ENCODE measurements around the gene DRAM1.

The DRAM1 gene

GRCh38 chr12:101933866-101934514, 56.6 kb downstream of the DRAM1 start:
- no peak overlapping the region for H3K4me3 ChIP-seq
- peak overlapping the region in 9 of 21 experiments; percentile 5 to 77 (median 26) for H3K27ac ChIP-seq

GRCh38 chr12:101935890-101936746, 58.7 kb downstream of the DRAM1 start:
- Histone ChIP-seq H3K4me3 (no peak overlapping the region), H3K27ac (peak overlapping the region in 18 of 21 experiments; percentile 3 to 80 (median 63))

GRCh38 chr12:101939306-101939705, 61.9 kb downstream of the DRAM1 start:
- peak overlapping the region in 8 of 21 experiments; percentile 1 to 74 (median 40) for H3K27ac ChIP-seq
- no peak overlapping the region for H3K4me3 ChIP-seq

DNA sequence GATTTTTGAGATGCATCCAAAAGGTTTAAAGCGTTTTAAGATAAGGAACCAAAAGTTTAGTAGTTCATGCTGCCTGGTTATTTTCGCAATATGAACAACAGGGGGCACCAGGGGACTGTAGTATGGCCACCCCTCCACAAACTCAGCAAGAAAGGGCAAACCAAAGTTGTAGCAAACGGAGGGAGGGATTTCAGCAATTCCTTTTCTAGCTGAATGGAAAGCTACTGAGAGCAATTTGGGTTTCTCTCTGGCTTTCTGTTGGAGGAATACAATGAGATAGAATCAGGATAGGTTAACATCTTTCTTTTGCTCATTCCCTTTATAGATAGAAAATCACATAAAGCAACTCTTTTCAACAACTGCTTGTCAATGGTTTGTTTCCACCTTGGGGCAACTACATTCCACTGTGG, 62.5 kb downstream of the DRAM1 start:
- no peak overlapping the region for H3K4me3 ChIP-seq
- peak overlapping the region in 11 of 21 experiments; percentile 1 to 76 (median 26) for H3K27ac ChIP-seq

GRCh38 chr12:101940400-101940950, 63.1 kb downstream of the DRAM1 start:
- peak overlapping the region in 12 of 21 experiments; percentile 5 to 76 (median 56) for H3K27ac ChIP-seq

GRCh38 chr12:101941306-101942249, 64.2 kb downstream of the DRAM1 start:
- Histone ChIP-seq H3K4me3 (no peak overlapping the region), H3K27ac (peak overlapping the region in 10 of 21 experiments; percentile 12 to 76 (median 59))

More at GRCh38 chr12:101940400-101940950, 63.1 kb downstream of the DRAM1 start:
- no peak overlapping the region for H3K4me3 ChIP-seq

DNA sequence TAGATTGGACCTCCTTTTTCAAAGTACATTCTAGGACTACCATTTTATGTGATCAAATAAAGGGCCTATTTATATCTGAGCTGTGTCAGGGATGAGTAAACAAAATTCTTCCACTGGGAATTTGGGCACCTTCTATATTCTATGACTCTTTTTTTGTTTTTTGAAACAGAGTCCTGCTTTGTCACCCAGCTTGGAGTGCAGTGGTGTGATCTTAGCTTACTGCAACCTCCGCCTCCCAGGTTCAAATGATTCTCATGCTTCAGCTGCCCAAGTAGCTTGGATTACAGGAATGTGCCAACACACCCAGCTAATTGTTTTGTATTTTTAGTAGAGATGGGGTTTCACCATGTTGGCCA, 64.8 kb downstream of the DRAM1 start:
- Histone ChIP-seq H3K27ac (peak overlapping the region in 7 of 21 experiments; percentile 12 to 67 (median 56)), H3K4me3 (no peak overlapping the region)

DNA sequence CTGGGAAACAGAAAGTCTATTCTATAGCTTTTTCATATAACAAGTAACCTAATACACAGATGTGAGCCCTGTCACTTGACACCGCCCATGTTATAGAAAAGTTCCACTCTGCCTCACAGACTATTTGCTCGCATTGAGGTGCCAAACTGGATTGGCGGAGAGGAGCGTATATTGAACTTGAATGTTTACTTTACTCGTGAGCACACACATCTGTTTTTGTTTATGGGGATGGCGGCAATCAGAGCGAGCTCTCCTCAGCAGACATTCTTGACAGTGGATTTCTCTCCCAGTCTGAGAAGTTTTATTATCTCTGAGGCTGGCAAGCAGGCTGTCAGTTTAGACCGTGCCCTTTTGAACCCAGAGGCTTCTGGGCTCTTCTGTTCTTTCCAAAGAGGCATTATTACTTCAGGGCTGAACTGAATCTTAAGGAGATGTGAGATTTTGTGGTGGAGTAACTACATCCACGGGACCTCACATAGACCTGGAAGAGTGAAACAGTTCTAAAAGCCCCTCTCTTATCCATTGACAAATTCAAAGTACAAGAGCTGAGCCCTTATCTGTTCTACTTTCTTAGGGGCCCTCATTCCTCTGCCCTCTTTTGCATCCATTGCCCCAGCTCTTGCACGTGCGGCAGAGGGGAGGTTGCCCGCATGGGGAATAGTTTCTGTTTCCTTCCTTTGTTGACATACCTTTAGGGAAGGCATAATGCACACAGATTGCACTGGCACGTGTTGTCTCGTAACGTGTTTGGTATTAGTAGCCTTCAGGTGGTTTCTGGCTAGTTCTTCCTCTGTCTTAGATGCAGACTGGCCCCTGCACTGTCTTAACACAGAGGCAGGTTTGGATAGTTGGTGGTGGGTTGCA, 68.2 kb downstream of the DRAM1 start:
- no peak overlapping the region for H3K4me3 ChIP-seq
- H3K27ac ChIP-seq: peak overlapping the region in 1 of 21 experiments; percentile 15

DNA sequence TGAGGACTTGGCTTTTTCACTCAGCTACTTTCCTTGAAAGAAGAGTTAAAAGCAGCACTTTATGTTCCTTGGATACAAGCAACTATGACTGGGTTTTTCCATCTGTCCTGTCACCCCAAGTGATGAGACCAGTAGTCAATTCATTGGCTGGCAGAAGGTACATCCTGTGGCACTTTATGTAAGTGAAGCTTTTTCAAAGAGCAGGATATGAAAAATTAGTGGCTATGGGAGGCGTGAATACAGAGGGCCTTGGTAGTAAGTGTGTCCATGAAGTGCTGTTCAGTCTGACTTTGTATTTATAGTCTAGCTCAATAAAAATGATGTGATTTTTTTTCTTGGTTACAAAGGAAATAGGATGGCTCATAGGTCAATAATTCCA, 68.8 kb downstream of the DRAM1 start:
- peak overlapping the region in 1 of 21 experiments; percentile 15 for H3K27ac ChIP-seq
- no peak overlapping the region for H3K4me3 ChIP-seq

DNA sequence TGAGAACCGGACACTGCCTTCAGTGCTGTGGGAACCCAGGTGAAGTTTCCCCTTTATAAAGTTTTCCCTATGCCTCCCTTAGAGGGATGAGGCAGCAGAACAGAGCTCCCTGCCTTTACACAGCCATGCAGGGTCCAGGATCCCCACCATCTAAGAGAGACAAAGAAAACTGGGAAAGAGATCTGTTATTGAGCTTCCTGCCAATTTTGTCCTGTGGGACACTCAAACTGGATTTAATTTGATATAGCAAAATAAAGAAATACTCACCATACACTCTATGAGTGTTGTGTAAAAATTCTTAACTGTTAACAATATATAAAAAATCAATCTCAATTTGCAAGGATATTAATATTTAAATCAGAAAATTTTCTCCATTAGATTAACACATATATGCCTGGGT, 69.9 kb downstream of the DRAM1 start:
- H3K4me3 ChIP-seq: no peak overlapping the region
- H3K27ac ChIP-seq: no peak overlapping the region

DNA sequence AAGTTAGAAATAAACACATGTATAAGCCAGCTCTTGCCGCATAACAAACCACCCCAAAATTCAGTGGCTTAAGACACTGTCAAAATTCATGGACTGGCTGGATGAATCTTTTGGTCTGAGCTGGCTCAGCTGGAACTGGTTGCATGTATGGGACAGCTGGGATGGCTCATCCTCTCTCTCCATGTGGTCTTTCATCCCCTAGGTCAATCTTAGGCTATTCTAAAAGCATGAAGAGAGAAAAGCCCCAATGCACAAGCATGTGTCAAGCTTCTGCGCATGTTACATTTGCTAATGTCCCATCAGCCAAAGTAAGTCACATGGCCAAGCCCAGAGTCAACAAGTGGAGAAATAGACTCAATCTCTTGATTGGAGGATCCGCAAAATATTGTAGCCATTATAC, 71.0 kb downstream of the DRAM1 start:
- Histone ChIP-seq H3K27ac (no peak overlapping the region), H3K4me3 (no peak overlapping the region)

GRCh38 chr12:101951002-101951670, 73.8 kb downstream of the DRAM1 start:
- no peak overlapping the region for H3K27ac ChIP-seq
- no peak overlapping the region for H3K4me3 ChIP-seq

DNA sequence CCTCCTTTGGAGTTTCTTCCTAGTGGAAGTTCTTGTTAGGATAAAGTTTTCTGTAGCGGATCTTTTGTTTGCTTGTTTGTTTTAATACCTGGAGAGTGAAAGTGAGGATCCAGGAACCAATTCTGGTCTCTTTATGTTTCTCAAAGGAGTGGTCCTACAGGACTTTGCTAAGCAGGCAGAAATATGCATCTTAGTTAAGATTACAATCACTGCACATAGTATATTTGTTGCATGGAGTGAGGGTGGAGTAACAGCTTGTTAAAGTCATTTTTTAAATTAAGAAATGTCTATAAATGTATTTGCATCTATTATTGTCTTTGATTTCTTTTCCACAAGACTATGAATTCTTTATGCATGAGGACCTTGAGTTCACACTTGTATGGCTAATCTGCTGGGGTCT, 76.7 kb downstream of the DRAM1 start:
- no peak overlapping the region for H3K27ac ChIP-seq
- no peak overlapping the region for H3K4me3 ChIP-seq

- Histone ChIP-seq H3K27ac (no peak overlapping the region), H3K4me3 (no peak overlapping the region)
Measured at GRCh38 chr12:101954676-101955075, 77.3 kb downstream of the DRAM1 start.

DNA sequence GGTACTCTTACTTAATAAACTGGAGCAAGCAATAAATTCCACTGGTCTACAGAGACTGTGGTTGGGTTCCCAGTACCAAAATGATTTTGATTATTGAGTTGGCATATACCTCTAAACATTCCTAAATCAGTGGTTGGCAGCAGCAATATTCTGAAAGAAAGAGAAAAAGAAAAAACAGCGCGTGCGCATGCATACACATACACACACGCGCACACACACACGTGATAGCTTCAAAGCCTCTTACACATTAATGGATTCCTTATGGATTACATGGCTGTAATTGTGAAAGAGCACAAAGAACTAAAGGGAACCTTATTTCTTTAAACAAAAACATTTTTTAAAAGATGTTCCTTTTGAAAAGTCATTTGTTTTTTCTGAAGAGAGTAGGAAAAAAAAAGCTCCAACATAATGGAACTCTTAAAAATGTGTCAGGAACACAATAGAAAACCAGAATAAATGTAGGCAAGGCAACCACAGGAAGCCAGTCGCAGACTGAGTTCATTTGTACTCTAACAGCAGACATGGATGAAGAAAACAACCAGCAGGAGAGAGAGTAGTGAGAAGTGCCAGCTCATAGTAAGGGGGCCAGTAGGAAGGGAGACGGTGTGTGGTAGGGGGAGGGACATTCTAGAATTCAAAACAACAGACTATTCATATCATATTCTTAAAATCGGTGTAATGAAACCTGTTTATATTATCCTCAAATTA, 80.0 kb downstream of the DRAM1 start:
- peak overlapping the region in 9 of 21 experiments; percentile 1 to 69 (median 40) for H3K27ac ChIP-seq
- no peak overlapping the region for H3K4me3 ChIP-seq

DNA sequence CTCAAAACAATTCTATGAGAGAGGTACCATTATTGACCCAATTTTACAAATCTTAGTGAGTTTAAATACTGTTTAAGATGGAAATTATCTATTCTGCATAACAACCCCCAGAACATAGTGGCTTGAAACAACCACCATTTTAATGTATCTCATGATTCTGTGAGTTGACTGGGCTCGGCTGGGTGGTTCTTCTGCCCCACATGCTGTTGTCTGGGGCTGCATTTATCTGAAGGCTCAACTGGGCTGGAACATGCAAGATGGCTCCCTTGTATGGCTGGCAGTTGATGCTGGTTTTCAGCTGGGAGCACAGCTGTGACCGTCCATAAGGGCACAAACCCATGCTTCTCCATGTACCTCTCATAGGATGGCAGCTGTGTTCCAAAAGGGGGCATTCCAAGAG, 82.2 kb downstream of the DRAM1 start:
- Histone ChIP-seq H3K27ac (no peak overlapping the region), H3K4me3 (no peak overlapping the region)

GRCh38 chr12:101962486-101962885, 85.1 kb downstream of the DRAM1 start:
- Histone ChIP-seq H3K4me3 (no peak overlapping the region), H3K27ac (no peak overlapping the region)

DNA sequence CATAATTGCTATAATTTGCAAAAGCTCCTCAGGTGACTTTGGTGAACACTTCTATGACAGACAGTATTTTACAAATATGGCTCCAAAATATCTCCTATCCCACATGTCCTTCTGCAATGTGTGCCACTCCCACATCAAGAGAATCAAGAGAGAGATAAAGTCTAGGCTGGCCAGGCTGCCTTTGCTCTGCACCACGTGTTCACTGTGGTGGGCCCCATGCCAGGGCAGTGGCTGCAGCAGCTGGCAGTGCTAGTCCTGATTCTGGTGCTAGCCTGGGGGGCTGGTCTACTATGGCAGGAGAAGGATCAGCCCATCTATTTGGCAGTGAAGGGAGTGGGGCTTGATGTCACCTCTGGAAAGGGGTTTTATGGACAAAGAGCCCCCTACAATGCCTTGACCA, 86.3 kb downstream of the DRAM1 start:
- Histone ChIP-seq H3K27ac (no peak overlapping the region), H3K4me3 (no peak overlapping the region)
